Lower lobe of right lung (tissue), 2 donors: Measurements from ENCODE around the gene BCL2. TPM values are rescaled to one million over a fixed set of nuclear protein-coding genes. Genes with fewer than 3 reads are reported as not detected.
A peak's percentile ranks its signal among the peaks of the same experiment; 100 is the strongest.

Source experiments
- ATAC-seq, 2 donors: fragments of 200-7000 bp; cut with Tn5 transposase; one replicate each; pipeline ENCODE4 v1.9.1; 2020 to 2022; ENCODE audit warnings: mild to moderate bottlenecking in 2 of 2, moderate library complexity in 2 of 2
- DNase-seq: peaks from one replicate; pipeline ENCODE4 v3.0.0-alpha.2; 2020
- H3K27ac ChIP-seq: fragments of 200-600 bp; one replicate; pipeline ENCODE4 v1.8.0; 2022
- H3K27me3 ChIP-seq: fragments of 200-600 bp; one replicate; pipeline ENCODE4 v1.8.0; 2022; ENCODE audit warnings: low read depth
- H3K36me3 ChIP-seq: fragments of 200-600 bp; one replicate; pipeline ENCODE4 v1.8.0; 2022; ENCODE audit warnings: mild to moderate bottlenecking
- H3K4me1 ChIP-seq: fragments of 200-600 bp; one replicate; pipeline ENCODE4 v1.8.0; 2022
- H3K4me3 ChIP-seq: fragments of 200-600 bp; one replicate; pipeline ENCODE4 v1.8.0; 2022; ENCODE audit warnings: mild to moderate bottlenecking
- H3K9me3 ChIP-seq: fragments of 200-600 bp; one replicate; pipeline ENCODE4 v1.8.0; 2022
- intact Hi-C: fragments of 100-400 bp; cut with DNase I; formaldehyde crosslinking; loops from one replicate; pipeline ENCODE4 v1.11.0; 2022
- total RNA-seq: library from RNA; stranded (reverse); fragmentation: NEBNext Ultra II Directional; extraction: Animal tissue kit (Norgen Biotek cat#: 25700); gene quantifications from one replicate; pipeline ENCODE4 v1.2.1, GENCODE V29; 2021
- TF ChIP-seq, protein P1 (sequence below): fragments of 200-600 bp; IDR thresholded peaks from one replicate; pipeline ENCODE4 v1.8.0; 2022; ENCODE audit warnings: antibody characterized with exemption, mild to moderate bottlenecking
- donor health status: DM: no; HTN: yes; CAD: no; lungs with severe emphysema.

The BCL2 gene
- total RNA-seq, 1 donor from 2014 or later = 11.0 TPM

DNA sequence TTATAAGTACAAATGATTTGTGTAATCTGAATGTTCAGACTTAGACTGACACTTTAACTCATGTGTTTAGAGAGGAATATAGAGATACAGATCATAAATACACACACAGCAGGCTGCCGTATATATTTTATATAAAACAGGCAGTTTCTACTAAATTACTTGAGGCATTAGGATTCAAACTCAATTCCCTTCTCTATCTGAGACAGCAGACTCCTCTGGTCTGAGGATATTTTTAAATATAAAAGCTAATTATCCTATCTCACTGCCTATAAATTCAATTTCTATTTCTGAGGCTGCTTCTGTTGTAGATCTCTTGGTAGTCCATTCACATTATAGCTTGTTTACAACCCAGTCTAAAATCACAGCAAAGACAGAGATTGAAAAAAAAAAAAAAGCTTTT lies 46.9 kb downstream of the BCL2 start:
- Histone ChIP-seq H3K4me3 (no peak overlapping the region), H3K36me3 (no peaks in the 10 kb centered on the region), H3K27ac (no peak overlapping the region), H3K4me1 (peaks cover 10% of the 10 kb centered on the region), H3K27me3 (no peaks in the 10 kb centered on the region), H3K9me3 (no peaks in the 10 kb centered on the region)
- DNase-seq = no peak
- TF ChIP-seq, protein P1, sequence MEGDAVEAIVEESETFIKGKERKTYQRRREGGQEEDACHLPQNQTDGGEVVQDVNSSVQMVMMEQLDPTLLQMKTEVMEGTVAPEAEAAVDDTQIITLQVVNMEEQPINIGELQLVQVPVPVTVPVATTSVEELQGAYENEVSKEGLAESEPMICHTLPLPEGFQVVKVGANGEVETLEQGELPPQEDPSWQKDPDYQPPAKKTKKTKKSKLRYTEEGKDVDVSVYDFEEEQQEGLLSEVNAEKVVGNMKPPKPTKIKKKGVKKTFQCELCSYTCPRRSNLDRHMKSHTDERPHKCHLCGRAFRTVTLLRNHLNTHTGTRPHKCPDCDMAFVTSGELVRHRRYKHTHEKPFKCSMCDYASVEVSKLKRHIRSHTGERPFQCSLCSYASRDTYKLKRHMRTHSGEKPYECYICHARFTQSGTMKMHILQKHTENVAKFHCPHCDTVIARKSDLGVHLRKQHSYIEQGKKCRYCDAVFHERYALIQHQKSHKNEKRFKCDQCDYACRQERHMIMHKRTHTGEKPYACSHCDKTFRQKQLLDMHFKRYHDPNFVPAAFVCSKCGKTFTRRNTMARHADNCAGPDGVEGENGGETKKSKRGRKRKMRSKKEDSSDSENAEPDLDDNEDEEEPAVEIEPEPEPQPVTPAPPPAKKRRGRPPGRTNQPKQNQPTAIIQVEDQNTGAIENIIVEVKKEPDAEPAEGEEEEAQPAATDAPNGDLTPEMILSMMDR = no peak
- no peak for ATAC-seq
- intact Hi-C loops = no loop called here

DNA sequence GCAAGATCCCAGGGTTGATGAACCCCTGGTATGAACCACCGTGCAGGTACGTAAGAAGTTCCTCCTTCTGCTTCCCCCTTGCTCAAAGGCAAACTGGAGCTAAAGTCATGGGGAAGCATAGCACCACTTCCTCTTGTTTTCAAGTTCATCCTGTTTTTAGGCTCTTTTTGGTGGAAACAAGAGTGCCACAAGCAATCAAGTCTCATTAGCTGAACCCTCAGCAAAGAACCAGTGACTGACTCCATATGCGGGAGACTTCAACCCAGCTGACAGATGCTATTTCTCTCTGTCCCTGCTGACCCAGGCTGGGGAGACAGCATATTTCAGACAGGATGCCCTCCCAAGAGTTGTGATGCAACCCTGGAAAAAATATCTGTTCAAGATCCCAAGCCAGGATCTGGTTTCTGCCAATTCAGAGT lies 47.7 kb downstream of the BCL2 start:
- Histone ChIP-seq H3K27me3 (no peaks in the 10 kb centered on the region), H3K27ac (peak overlapping the region; percentile 3), H3K9me3 (no peaks in the 10 kb centered on the region), H3K4me1 (peaks cover 10% of the 10 kb centered on the region), H3K4me3 (no peak overlapping the region), H3K36me3 (no peaks in the 10 kb centered on the region)
- ATAC-seq = peak; percentile 42 to 59
- no peak for DNase-seq
- intact Hi-C loops = no loop called here
- TF ChIP-seq, protein P1 = no peak

DNA sequence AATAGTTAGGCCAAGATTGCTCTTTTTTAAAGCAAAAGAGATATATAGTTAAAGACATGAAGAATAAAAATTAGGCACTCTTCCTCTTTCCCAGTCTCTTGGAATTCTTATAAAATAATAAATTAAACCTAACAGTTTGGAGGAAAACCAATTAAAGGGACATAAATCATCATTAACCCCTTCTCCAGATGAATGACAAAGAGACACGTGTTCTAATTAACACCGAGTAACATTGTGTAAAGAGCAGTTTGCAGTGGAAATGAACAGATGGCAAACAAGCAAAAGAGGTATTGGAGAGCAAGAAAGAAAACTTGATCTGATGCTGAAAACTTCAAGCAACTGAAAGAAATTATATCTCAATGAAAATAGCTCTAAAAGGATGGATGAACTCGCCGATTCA lies 48.4 kb downstream of the BCL2 start:
- TF ChIP-seq, protein P1 = no peak
- H3K4me1 ChIP-seq = peaks cover 10% of the 10 kb centered on the region
- no peak for DNase-seq
- intact Hi-C loops = no loop called here
- no peaks in the 10 kb centered on the region for H3K36me3 ChIP-seq
- no peaks in the 10 kb centered on the region for H3K27me3 ChIP-seq
- H3K9me3 ChIP-seq = no peaks in the 10 kb centered on the region
- no peak for ATAC-seq
- no peak overlapping the region for H3K4me3 ChIP-seq
- H3K27ac ChIP-seq = no peak overlapping the region

DNA sequence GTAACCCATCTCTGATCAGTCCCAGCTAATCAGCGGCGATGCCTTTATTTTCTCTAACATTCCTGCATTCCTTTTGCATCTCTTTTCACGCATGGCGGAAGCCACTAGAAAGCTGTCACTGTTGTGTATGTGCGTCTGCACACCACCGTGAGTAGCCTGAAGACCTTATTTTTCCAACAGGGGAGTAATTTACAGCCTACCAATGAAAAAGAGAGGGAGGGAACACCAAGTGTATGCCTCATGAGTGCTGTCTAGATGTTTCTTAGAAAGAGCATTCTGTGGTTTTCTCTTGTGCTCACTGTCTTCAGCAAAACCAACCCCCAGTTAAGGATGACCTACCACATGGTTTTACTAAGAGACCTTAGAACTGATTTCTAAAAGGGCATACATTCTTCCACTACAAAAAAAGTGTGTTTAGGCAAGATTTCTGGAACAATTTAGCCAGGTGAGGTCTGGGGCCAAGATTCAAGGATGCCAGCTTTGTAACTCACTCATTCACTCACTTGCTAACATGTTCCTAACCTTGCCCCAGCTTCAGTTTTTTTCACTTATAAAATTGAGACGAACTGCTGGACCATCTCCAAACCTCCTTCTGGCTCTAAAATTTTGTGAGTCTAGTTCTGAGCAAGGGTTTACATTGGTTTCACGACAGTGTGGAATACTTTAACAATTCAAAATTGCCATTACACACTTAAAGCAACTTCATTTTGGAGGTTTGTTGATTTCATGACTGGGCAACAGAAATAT lies 51.4 kb downstream of the BCL2 start:
- Histone ChIP-seq H3K4me3 (no peak overlapping the region), H3K4me1 (peaks cover 13% of the 10 kb centered on the region), H3K27me3 (no peaks in the 10 kb centered on the region), H3K36me3 (no peaks in the 10 kb centered on the region), H3K9me3 (no peaks in the 10 kb centered on the region), H3K27ac (no peak overlapping the region)
- intact Hi-C loops = no loop called here
- no peak for ATAC-seq
- DNase-seq = no peak
- TF ChIP-seq, protein P1 = no peak

DNA sequence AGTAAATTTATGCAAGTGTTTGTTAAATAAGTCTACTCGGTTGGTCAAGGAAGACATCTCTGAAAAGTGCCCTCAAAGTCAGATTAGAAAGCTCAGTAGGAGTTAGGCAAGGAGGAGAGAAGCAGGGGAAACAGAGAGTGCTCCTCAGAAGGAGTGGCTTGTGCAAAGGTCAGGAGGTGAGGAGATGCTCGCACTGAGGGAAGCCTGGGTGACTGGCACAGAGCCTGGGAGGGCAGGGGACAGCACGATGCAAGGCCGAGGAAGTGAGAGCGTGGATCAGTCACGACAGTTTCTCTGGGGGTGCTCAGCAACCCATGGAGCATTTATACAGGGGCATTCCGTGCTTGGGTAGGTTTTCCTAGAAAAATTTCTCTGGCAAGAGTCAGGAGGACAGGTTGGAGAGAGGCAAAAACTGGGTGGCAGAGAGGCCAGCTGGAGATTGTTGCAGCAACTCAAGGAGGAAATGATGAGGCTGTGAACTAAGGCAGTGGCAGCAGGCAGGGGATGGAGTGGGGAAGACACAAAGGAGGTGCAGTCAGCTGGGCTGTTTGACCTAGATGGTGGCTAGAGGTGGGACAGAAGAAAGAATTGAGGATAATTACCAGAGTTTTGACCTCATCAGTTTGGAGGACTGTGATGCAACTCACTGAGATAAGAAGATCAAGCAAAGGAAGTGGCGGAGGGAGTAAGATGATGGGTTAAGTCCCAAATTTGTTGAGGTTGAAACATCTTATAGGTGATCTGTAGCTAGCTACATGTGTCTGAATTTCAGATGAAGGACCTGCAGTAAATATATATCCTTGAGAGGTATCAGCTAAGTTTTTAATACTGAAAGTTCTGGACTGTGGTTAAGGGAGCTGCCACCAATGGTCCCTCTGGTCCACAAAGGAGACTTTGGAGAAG lies 52.4 kb downstream of the BCL2 start:
- Histone ChIP-seq H3K4me1 (peaks cover 15% of the 10 kb centered on the region), H3K27me3 (no peaks in the 10 kb centered on the region), H3K9me3 (no peaks in the 10 kb centered on the region), H3K4me3 (no peak overlapping the region), H3K27ac (no peak overlapping the region), H3K36me3 (no peaks in the 10 kb centered on the region)
- intact Hi-C loops = no loop called here
- ATAC-seq = peak; percentile 55 to 57
- TF ChIP-seq, protein P1 = no peak
- DNase-seq = no peak
